ENCODE measurements around the gene CYP27B1.

The CYP27B1 gene

DNA sequence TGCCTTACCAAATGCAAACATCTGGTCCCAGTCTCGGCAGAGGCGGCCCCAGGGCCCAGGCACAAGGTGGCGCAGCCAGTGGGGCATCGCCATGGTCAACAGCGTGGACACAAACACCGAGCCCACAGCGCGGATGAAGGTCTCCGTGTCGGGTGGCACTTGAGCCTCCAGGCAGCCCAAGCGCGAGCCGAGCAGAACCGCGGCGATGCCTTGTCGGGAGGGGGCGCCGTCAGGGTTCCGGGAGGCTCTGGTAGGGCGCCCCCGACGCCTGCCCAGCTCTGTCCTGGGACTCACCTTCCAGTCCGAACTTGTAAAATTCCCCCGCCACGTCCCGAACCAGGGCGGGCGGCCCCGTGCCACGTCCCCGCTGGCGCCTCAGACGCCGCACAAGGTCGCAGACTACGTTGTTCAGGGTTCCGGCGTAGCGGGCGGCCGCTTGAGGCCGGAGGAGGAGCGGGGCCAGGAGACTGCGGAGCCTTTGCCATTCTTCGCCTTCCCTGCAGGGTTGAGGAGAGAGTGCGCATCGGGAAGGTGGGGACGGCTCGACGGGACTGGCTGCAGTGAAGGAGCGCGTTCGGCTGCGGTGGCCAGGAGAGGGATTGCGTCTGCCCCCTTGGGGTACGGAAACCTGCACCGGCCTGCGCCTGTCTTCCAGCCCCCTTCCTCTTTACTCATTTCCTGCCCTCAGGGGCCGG lies 1.7 kb downstream of the CYP27B1 start:
- peak; percentile 68 for DNase-seq

- DNase-seq: no peak
Observed at GRCh38 chr12:57764662-57765002, 2.2 kb downstream of the CYP27B1 start.

DNA sequence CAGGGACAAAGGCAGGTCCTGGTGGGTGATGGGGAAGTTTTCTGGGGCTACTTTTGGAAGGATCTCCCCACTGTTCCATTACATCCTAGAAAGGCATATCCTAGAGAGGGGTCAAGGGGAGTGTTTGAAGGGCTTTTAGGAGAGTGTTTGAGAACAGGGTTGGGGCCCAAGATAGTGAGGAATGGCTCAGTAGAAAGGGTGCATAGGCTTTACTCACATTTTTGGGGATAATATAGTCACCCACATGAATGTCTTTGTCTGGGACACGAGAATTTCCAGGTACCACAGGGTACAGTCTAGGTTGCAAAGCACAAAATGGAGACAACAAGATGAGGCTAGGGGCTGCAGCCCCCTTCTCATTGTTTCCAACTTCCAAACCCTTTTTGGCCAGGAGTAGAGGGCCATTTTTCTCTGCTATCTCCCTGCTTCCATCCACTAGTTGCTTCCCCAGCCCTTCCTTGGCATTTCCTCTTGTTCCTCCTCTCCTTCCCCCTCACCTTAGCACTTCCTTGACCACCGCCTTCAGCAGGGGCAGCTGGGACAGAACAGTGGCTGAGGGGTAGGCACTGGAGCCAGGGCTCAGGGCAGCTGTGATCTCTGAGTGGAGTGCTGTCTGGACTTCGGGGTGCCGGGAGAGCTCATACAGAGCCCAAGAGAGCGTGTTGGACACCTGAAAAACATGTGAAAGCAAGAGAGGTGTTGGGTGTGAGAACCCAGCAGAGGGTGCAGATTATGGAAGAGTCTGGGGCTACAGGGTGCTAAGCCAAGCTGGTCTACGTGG lies 2.8 kb downstream of the CYP27B1 start:
- no peak for DNase-seq

DNA sequence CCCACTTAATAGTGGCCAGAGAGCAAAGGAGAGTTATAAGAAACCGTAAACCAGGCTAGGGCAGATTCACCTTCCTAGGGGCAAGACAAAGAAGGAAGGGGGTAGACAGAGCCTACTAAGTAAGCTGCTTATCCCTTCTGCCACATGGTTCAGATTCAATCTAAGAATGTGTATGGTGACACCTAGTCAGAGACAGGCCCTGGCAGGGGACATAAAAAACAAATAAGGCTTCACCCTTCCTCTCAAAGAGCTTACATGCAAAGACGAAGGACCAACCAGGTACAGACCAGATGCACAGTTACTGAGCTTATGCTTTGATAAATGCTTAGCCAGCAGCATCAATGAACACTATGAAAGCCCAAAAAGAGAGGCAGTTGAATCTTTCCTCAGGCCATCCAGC lies 4.4 kb downstream of the CYP27B1 start:
- no peak for DNase-seq

DNA sequence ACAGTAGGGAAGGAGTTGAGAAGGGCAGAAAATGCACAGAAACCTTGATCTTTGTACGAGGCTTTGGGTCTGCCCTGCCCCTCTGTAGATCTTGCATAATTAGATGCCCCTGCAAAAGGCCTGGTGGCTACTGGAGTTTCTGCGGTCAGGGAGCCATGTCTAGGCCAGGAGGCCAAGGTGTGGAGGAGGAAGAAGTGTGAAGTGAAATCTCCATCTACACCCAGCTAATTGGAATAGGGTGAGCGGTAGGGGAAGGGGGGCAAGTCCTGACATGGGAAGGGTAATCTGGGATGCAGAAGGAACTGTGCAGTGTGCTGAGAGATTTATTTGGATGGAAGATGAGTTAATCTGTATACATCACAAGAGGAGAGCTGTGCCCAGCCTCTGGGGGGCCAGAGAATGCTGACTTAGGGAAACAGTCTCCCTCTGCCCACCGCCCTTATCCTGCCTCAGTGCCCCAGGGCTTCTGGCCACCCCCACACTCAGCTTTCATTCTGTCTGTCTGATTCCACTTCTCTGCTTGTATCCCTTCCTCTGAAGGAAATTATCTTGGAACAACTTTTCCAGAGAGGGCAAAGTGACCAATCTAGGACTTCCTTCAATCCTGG lies 5.4 kb downstream of the CYP27B1 start:
- DNase-seq: no peak

- no peak for DNase-seq
Observed at GRCh38 chr12:57760347-57760982, 6.4 kb downstream of the CYP27B1 start.

DNA sequence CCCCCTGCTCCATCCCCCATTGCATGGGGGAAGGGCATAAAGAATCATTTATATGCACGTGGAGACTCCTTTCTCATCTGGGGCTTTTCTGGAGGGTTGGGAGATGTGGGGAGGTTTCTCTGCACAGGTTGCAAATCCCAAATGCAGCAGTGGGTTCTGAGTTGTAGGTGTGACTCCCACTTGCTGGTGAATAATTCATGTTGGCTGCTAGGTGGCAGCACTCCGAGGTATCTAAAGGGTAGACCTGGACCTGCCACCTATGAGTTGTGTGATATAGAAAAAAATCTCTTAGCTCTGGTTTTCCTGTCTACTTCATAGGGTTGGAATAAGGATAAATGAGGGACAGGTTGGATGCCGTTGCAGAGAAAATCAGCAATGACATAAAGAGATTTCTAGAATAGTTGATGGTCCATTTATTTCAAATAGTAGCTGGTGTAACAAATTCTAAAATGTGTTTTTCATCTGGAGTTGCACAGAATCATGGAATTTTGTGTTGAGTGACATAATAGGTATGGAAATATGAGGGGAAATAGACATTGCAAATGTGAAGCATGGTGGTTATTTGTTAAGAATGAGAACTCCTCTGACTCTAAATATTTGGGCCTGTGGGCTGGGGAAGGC lies 7.4 kb downstream of the CYP27B1 start:
- peak; percentile 69 for DNase-seq

GRCh38 chr12:57758552-57759359 lies 8.1 kb downstream of the CYP27B1 start:
- no peak for DNase-seq

- DNase-seq: no peak
Observed at GRCh38 chr12:57757771-57758170, 9.1 kb downstream of the CYP27B1 start.

GRCh38 chr12:57756406-57757341 lies 10.2 kb downstream of the CYP27B1 start:
- peak; percentile 84 for DNase-seq

DNA sequence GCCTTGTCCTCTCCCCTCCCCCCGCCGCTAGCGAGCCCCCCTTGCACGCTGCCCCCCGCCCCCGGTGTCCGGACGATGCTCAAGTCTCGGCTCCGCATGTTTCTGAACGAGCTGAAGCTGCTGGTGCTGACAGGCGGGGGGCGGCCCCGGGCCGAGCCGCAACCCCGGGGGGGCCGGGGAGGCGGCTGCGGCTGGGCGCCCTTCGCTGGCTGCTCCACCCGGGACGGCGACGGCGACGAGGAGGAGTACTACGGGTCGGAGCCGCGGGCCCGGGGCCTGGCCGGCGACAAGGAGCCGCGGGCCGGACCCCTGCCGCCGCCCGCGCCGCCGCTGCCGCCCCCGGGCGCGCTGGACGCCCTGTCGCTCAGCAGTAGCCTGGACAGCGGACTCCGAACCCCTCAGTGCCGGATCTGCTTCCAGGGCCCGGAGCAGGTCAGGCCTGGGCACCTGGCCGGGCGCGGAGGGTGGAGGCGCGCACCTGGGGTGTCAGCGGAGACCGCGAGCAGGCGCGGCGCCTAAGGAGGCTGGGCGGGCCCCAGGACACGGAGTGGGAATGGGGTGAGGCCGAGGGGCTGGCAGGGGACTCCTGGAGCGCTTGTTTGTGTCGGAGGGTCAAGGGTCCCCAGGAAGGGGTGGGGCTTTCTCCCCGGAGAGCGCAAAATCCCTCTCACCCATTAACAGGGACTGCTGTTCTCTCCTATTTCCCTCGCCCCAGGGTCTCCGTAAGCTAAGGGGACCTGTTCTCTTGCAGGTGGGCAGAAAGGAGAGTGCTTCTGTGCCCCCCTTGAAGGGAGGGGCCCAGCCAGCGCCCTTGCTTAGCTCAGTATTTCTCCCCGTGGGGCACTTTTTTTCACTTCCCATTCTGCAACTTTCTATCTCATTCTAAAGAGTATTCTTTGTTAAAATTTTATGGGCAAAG lies 11.2 kb downstream of the CYP27B1 start:
- peak; percentile 69 for DNase-seq

- no peak for DNase-seq
Observed at GRCh38 chr12:57755194-57755453, 11.8 kb downstream of the CYP27B1 start.

GRCh38 chr12:57754411-57755193 lies 12.3 kb downstream of the CYP27B1 start, which contains the start of gene MARCHF9:
TSS of gene MARCHF9 (plus strand) at chr12:57755103. CDS start at chr12:57755529, 426 bp downstream.
- peak; percentile 96 for DNase-seq

GRCh38 chr12:57753756-57754337 lies 13.0 kb downstream of the CYP27B1 start:
- DNase-seq: no peak

DNA sequence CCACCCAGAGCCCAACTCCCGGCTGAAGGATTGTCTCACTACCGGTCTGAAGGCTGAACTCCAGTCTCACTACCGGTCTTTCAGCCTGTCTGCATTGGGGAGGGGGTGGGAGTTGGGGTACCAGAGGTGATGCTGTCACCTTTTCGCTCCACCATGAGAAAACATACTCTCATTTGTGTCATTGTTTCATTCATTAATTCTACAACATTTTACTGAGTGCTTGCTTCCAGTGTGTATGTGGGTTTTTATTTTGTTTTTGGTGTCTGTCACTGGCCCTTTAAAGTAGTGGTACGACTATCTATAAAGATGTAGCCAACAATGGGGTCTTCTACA lies 14.2 kb downstream of the CYP27B1 start:
- no peak for DNase-seq

GRCh38 chr12:57751788-57752667 lies 14.8 kb downstream of the CYP27B1 start, which contains the start of gene CDK4:
TSS of gene CDK4 (minus strand) at chr12:57752310. CDS start at chr12:57751717, 593 bp downstream.
- peak; percentile 100 for DNase-seq

DNA sequence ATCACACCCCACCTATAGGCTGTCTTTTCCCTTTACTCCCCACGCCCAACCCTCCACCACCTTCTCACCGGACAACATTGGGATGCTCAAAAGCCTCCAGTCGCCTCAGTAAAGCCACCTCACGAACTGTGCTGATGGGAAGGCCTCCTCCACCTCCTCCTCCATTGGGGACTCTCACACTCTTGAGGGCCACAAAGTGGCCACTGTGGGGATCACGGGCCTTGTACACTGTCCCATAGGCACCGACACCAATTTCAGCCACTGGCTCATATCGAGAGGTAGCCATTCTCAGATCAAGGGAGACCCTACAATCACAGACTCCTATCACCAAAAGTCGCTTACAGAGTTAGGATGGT lies 15.5 kb downstream of the CYP27B1 start:
- DNase-seq: no peak

Data from RPMI8226 (cell line).